GM12878 (cell line): ENCODE data around the gene DOK7. TPM values are rescaled to one million over a fixed set of nuclear protein-coding genes. Genes with fewer than 3 reads are reported as not detected.

ENCODE experiments used
- ATAC-seq: fragments of 200-7000 bp; cut with Tn5 transposase; 3 replicates; pipeline ENCODE4 v1.9.1; 2020; ENCODE audit warnings: mild to moderate bottlenecking, moderate library complexity
- BruUV-seq: library from RNA; stranded (reverse); fragments of 400-500 nt; replicated peaks from 2 replicates; lab custom pipeline; 2021; lab: Mats Ljungman, UMichigan
- CTCF ChIA-PET: fragments of 300-600 bp; sonication (Branson Sonifier 250); formaldehyde crosslinking; extraction: SDS; loops from one replicate; lab custom pipeline; 2021; ENCODE audit warnings: inconsistent platforms; lab: Yijun Ruan, JAX
- POLR2A ChIA-PET: fragments of 350-600 bp; formaldehyde crosslinking; extraction: SDS; loops from one replicate; lab custom pipeline; 2021; ENCODE audit warnings: inconsistent platforms; lab: Charles Lee
- RAD21 ChIA-PET: fragments of 300-600 bp; sonication (Branson Sonifier 250); formaldehyde crosslinking; loops from one replicate; lab custom pipeline; 2023; ENCODE audit warnings: antibody characterized with exemption; ENCODE audit not compliant: unreplicated experiment; lab: Charles Lee
- SMC1A ChIA-PET: fragments of 300-600 bp; sonication (Branson Sonifier 250); formaldehyde crosslinking; loops from one replicate; lab custom pipeline; 2023; ENCODE audit not compliant: unreplicated experiment, uncharacterized antibody; lab: Charles Lee
- DNase-seq: peaks from one replicate; pipeline ENCODE4 v3.0.0-alpha.2; 2011; ENCODE audit warnings: low read depth, low spot score
- FAIRE-seq: peaks from 3 replicates; lab custom pipeline; 2011; peaks lifted over from hg19 to GRCh38; lab: Jason Lieb, UNC
- H2AFZ ChIP-seq: 2 replicates; pipeline ENCODE4 v1.6.0; 2011; ENCODE audit warnings: low read depth, low read length, control low read depth; ENCODE audit not compliant: control insufficient read depth
- H3K27ac ChIP-seq: 2 replicates; pipeline ENCODE4 v1.5.1; 2011; ENCODE audit warnings: control low read depth; ENCODE audit not compliant: control insufficient read depth, insufficient read depth
- H3K27me3 ChIP-seq, 2 experiments: replicated peaks in 1 of 2; 2 replicates each; pipeline versions ENCODE4 v1.6.0 to v1.6.1; 2011; ENCODE audit warnings: low read length in 1 of 2; ENCODE audit not compliant: control insufficient read depth in 2 of 2, insufficient read depth in 2 of 2
- H3K36me3 ChIP-seq, 2 experiments: 2 replicates each; pipeline ENCODE4 v1.5.1; 2011; ENCODE audit warnings: low read length in 1 of 2; ENCODE audit not compliant: control insufficient read depth in 2 of 2, insufficient read depth in 2 of 2
- H3K4me1 ChIP-seq: 2 replicates; pipeline ENCODE4 v1.6.1; 2011; ENCODE audit warnings: mild to moderate bottlenecking, low read length, moderate library complexity, mixed read lengths; ENCODE audit not compliant: control insufficient read depth, insufficient read depth
- H3K4me2 ChIP-seq: 2 replicates; pipeline ENCODE4 v1.6.0; 2011; ENCODE audit warnings: control low read depth; ENCODE audit not compliant: control insufficient read depth, insufficient read depth
- H3K4me3 ChIP-seq: fragments of 200-600 bp; sonication (generic); 2 replicates; pipeline ENCODE4 v1.5.1; 2016
- H3K79me2 ChIP-seq: 2 replicates; pipeline ENCODE4 v1.6.0; 2011; ENCODE audit warnings: low read length; ENCODE audit not compliant: control insufficient read depth, insufficient read depth
- H3K9ac ChIP-seq: 2 replicates; pipeline ENCODE4 v1.8.0; 2011; ENCODE audit warnings: low read length, control low read depth, mixed read lengths; ENCODE audit not compliant: control insufficient read depth, insufficient read depth
- H3K9me3 ChIP-seq: replicated peaks from 3 replicates; pipeline ENCODE4 v1.5.1; 2011; ENCODE audit warnings: mild to moderate bottlenecking, low read length; ENCODE audit not compliant: control insufficient read depth, insufficient read depth
- H4K20me1 ChIP-seq: 2 replicates; pipeline ENCODE4 v1.6.0; 2011; ENCODE audit not compliant: control insufficient read depth, insufficient read depth
- CREB1 ChIP-seq: IDR thresholded peaks from 2 replicates; pipeline ENCODE4 v1.6.1; 2012; ENCODE audit warnings: low read depth, mild to moderate bottlenecking, inconsistent platforms
- ETV6 ChIP-seq, 2 experiments: fragments of 450-650 bp in 1 of 2; IDR thresholded peaks in 1 of 2; conservative IDR thresholded peaks in 1 of 2; 2 replicates each; pipeline ENCODE4 v1.6.1; 2014; ENCODE audit warnings: antibody characterized with exemption in 1 of 2, borderline replicate concordance in 1 of 2, low read depth in 1 of 2, mild to moderate bottlenecking in 1 of 2, moderate library complexity in 1 of 2
- JUNB ChIP-seq: IDR thresholded peaks from 2 replicates; pipeline ENCODE4 v1.6.1; 2016; ENCODE audit warnings: antibody characterized with exemption, mild to moderate bottlenecking
- KAT2A ChIP-seq: conservative IDR thresholded peaks from 2 replicates; pipeline ENCODE4 v1.6.1; 2011; ENCODE audit warnings: low read depth, low read length; ENCODE audit not compliant: control insufficient read depth
- LARP7 ChIP-seq: fragments of 450-650 bp; IDR thresholded peaks from 2 replicates; pipeline ENCODE4 v1.6.1; 2017; ENCODE audit warnings: mild to moderate bottlenecking
- MTA2 ChIP-seq: fragments of 450-650 bp; IDR thresholded peaks from 2 replicates; pipeline ENCODE4 v1.6.1; 2016; ENCODE audit warnings: low read depth, mild to moderate bottlenecking, moderate library complexity
- MXI1 ChIP-seq: fragments of 150-350 bp; IDR thresholded peaks from 2 replicates; pipeline ENCODE4 v1.6.1; 2011; ENCODE audit warnings: low read depth, mild to moderate bottlenecking, inconsistent platforms, low read length, improper control_type of control experiment
- NFIC ChIP-seq: IDR thresholded peaks from 2 replicates; pipeline ENCODE4 v1.6.1; 2012; ENCODE audit warnings: low read depth, mild to moderate bottlenecking, inconsistent platforms, low read length, moderate library complexity
- NR2C2 ChIP-seq: IDR thresholded peaks from 2 replicates; pipeline ENCODE4 v1.6.1; 2011; ENCODE audit warnings: borderline replicate concordance, low read depth; ENCODE audit not compliant: control insufficient read depth, insufficient read length
- RBBP5 ChIP-seq: fragments of 200-600 bp; sonication (generic); conservative IDR thresholded peaks from 2 replicates; pipeline ENCODE4 v1.6.1; 2016
- SIX5 ChIP-seq: IDR thresholded peaks from 2 replicates; pipeline ENCODE4 v1.6.1; 2011; ENCODE audit warnings: mild to moderate bottlenecking, low read depth, low read length, moderate library complexity; ENCODE audit not compliant: severe bottlenecking
- ZBED1 ChIP-seq: IDR thresholded peaks from 2 replicates; pipeline ENCODE4 v1.6.1; 2016; ENCODE audit warnings: borderline replicate concordance
- WGBS: methylation state at CpG from one replicate; pipeline ENCODE4 v1.1.6; 2016; ENCODE audit warnings: low lambda C conversion rate; ENCODE audit not compliant: insufficient replicate concordance, insufficient coverage; ENCODE audit errors: missing lambda C conversion rate; 5-methylcytosine and 5-hydroxymethylcytosine counted together
- in situ Hi-C: fragments of 300-500 bp; cut with MboI; formaldehyde crosslinking; loops from 9 replicates; pipeline ENCODE4 v1.14.3; 2018; ENCODE audit warnings: mixed read lengths
- intact Hi-C: fragments of 100-400 bp; cut with micrococcal nuclease; formaldehyde crosslinking; loops from one replicate; pipeline ENCODE4 v1.14.2; 2022; ENCODE audit not compliant: unreplicated experiment
- polyA plus RNA-seq, 11 experiments: library from polyadenylated mRNA; depleted of rRNA in 4 of 11; unstranded in 6 of 11; stranded (reverse) in 5 of 11; fragments of >200 nt; fragmentation: Nextera tagmentation in 4 of 11; fragmentation: Illumina TruSeq in 1 of 11; extraction: Ambion mirVana in 4 of 11; extraction: Trizol in 1 of 11; gene quantifications; 1 replicate in 1 of 11; 2 replicates in 10 of 11; pipeline versions ENCODE4 v1.2.1 to v1.2.3, GENCODE V29; 2011 to 2016; ENCODE audit warnings: inconsistent platforms in 2 of 11, missing spikeins in 2 of 11, low read depth in 1 of 11
- total RNA-seq, 4 experiments: library from RNA; depleted of rRNA in 3 of 4; stranded (reverse); fragments of >200 nt in 3 of 4; fragmentation: Illumina TruSeq in 1 of 4; extraction: Trizol in 1 of 4; gene quantifications; 2 replicates each; pipeline versions ENCODE4 v1.2.1 to v1.2.3, GENCODE V29; 2013 to 2021

The DOK7 gene
- total and polyA plus RNA-seq, 10 of the 15 experiments (the other 5 are each of a cell fraction or from before 2014, with no cell fraction given), result 0.04 to 0.46 (median 0.18) TPM; not detected in 4

DNA sequence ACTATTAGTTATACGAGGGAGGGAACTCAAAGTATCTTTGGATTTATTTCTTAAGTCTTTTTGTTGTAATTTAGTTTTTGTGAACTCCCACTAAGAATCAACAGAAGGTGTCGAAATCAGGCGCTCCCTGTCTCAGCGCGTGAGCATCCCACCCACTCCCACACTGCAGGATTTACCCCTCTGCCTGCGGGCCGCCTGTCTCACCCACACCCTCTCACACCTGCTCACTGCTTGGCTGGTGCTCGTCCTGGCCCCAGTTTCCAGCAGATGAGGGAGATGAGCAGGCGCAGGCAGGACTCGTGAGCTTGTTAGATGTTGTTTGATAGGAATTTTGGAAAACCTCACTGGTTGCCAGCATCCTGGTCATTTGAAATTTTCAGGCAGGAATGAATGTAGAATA, 42.1 kb upstream of the DOK7 start:
- H2AFZ ChIP-seq, result no peak overlapping the region
- intact Hi-C loops (no loop called here), in situ Hi-C loops (no loop called here)
- H3K4me2 ChIP-seq, result no peak overlapping the region
- no peaks in the 10 kb centered on the region for H3K79me2 ChIP-seq
- CTCF ChIA-PET, result interaction anchor here (0.7 to 1.3 kb wide), 2 partner anchors 60 to 75 kb away, joined by 3 to 4 read pairs; no protein-coding TSS in a partner anchor
- FAIRE-seq, result no peak
- no peaks in the 10 kb centered on the region for H3K36me3 ChIP-seq
- no peak overlapping the region for H3K27ac ChIP-seq
- no peak for ATAC-seq
- BruUV-seq, result no TSS peak
- no peaks in the 10 kb centered on the region for H3K9me3 ChIP-seq
- no peak overlapping the region for H3K4me3 ChIP-seq
- no peak for DNase-seq
- H3K27me3 ChIP-seq, result no peaks in the 10 kb centered on the region
- SMC1A ChIA-PET, result no interaction called here
- RAD21 ChIA-PET, result no interaction called here
- H3K9ac ChIP-seq, result no peak overlapping the region
- WGBS, result 60% methylated on average over 10 of the region's 10 CpGs
- no peaks in the 10 kb centered on the region for H3K4me1 ChIP-seq
- H4K20me1 ChIP-seq, result no peaks in the 10 kb centered on the region
- no peak for TF ChIP-seq MXI1
- TF ChIP-seq CREB1, result no peak
- no peak for TF ChIP-seq LARP7
- no peak for TF ChIP-seq NR2C2
- TF ChIP-seq NFIC, result no peak
- TF ChIP-seq ETV6 (conservative IDR thresholded peaks at IDR 0.05 in 1 of 2, IDR thresholded peaks at IDR 0.05 in 1 of 2; ENCODE audit: borderline replicate concordance in 1 of 2, low read depth in 1 of 2), result no peak
- POLR2A ChIA-PET, result no interaction called here

DNA sequence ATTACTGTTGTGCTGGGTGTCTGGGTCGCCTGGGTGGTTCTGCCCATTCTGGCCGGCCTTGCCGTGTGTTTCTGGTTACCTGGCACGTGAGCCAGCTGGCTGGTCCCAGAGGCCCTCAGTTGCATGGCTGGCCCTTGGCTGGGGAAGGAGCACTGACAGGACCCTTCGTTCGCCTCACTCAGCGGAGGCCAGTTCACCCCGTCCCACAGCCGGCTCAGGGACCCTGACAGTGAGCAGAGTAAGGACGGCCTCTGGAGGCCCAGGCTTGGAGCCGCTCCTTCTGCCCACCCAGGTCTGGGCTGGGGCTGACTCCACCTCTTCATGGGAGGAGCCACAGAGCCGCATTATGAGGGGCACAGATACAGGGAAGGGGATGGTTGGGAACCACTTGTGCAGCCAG, 41.6 kb upstream of the DOK7 start:
- Histone ChIP-seq H3K4me2 (no peak overlapping the region), H3K4me1 (no peaks in the 10 kb centered on the region), H3K4me3 (no peak overlapping the region), H3K79me2 (no peaks in the 10 kb centered on the region), H3K9me3 (no peaks in the 10 kb centered on the region), H3K27me3 (no peaks in the 10 kb centered on the region), H3K36me3 (no peaks in the 10 kb centered on the region), H4K20me1 (no peaks in the 10 kb centered on the region), H3K9ac (no peak overlapping the region), H3K27ac (no peak overlapping the region), H2AFZ (no peak overlapping the region)
- CTCF ChIA-PET, result interaction anchor here (0.7 to 1.3 kb wide), 2 partner anchors 60 to 75 kb away, joined by 3 to 4 read pairs; no protein-coding TSS in a partner anchor
- 52% methylated on average over 12 of the region's 12 CpGs for WGBS
- RAD21 ChIA-PET, result no interaction called here
- DNase-seq, result no peak
- SMC1A ChIA-PET, result no interaction called here
- POLR2A ChIA-PET, result no interaction called here
- intact Hi-C loops, result no loop called here
- in situ Hi-C loops, result no loop called here
- ATAC-seq, result no peak
- FAIRE-seq, result no peak
- TF ChIP-seq RBBP5 (no peak), MTA2 (no peak), ZBED1 (no peak), KAT2A (no peak), JUNB (no peak), CREB1 (no peak), SIX5 (no peak)
- TF ChIP-seq, all 136 proteins: peak for 0
- no TSS peak for BruUV-seq
